H7 (cell line): ENCODE data around the gene TNIK. TPM values are rescaled to one million over a fixed set of nuclear protein-coding genes. Genes with fewer than 3 reads are reported as not detected.

Experiments
- DNase-seq: peaks from one replicate; pipeline ENCODE4 v3.0.0; 2012
- H3K27me3 ChIP-seq: 2 replicates; pipeline ENCODE4 v1.6.0; 2011; ENCODE audit warnings: mild to moderate bottlenecking, low read length; ENCODE audit not compliant: control insufficient read depth, insufficient read depth
- H3K36me3 ChIP-seq: replicated peaks from 2 replicates; pipeline ENCODE4 v1.5.1; 2011; ENCODE audit warnings: low read length; ENCODE audit not compliant: control insufficient read depth, insufficient read depth
- H3K4me3 ChIP-seq: 2 replicates; pipeline ENCODE4 v1.5.1; 2011; ENCODE audit warnings: low read depth, mild to moderate bottlenecking, control low read depth, low read length, moderate library complexity; ENCODE audit not compliant: insufficient read depth
- total RNA-seq: library from RNA; depleted of rRNA; stranded (reverse); fragments of >200 nt; shearing (Covaris generic); gene quantifications from 2 replicates; pipeline ENCODE4 v1.2.3, GENCODE V29; 2014

TNIK gene
- total RNA-seq, 1 experiment from 2014 or later, result 16.4 TPM

DNA sequence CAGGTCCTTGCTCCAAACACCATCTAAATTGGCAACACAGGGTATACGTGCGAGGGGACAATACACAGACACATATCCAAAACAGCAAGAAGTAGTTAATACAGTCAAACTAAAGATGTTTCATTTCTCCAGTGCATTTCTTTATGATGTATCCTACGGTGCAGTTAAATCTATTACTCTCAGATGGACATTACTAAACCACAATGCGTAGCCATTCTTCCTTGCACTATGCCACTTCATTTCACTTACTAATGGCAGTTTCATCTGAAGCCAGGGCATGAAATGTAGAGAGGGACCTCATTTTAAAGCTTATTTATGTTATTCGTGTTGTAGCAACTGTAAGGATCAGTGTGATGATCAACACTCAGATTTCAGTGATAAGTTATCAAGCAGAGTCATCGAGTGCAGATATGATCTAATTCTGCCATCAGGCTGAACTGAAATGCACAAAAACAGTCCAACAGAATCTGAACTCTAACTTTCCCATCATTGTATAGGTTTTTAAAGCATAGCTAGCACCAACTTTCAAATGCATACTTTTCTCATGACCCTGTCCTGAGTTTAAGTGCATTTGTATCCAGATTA lies 14.5 kb downstream of the TNIK start:
- H3K27me3 ChIP-seq, result no peaks in the 10 kb centered on the region
- no peak overlapping the region for H3K4me3 ChIP-seq
- no peak for DNase-seq
- H3K36me3 ChIP-seq, result no peaks in the 10 kb centered on the region

DNA sequence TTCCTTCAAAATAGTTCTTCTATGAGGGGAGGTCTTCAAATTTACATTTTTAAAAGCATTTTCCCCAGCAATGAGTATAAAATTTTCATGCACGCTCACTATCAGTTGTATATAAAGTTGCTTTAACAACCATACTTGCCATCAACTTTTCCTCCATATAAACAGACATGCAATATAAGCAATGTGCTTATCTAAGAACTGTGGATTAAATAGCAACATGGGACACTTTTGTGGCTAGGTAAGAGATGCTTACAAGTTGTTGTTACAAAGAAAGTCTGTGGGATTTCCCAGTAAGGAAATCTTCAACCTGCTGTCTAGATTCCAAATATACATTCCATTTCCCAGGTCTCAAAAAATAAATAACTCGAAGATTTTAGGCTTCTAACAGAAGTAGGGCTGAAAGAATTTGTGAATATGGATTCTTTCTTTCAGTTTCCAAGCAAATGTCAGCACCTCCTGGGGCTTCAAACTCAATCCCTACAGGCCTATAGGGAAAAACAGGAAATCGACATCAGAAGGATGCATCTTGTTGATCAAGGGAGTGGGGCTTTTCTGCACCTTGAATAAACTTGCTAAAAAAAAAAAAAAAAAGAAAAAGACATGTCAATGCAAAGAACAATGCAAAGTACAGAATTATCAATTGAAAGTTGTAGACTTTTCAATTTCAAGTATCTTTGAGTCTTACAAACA lies 16.1 kb downstream of the TNIK start:
- no peak overlapping the region for H3K4me3 ChIP-seq
- no peaks in the 10 kb centered on the region for H3K27me3 ChIP-seq
- no peak for DNase-seq
- H3K36me3 ChIP-seq, result no peaks in the 10 kb centered on the region

DNA sequence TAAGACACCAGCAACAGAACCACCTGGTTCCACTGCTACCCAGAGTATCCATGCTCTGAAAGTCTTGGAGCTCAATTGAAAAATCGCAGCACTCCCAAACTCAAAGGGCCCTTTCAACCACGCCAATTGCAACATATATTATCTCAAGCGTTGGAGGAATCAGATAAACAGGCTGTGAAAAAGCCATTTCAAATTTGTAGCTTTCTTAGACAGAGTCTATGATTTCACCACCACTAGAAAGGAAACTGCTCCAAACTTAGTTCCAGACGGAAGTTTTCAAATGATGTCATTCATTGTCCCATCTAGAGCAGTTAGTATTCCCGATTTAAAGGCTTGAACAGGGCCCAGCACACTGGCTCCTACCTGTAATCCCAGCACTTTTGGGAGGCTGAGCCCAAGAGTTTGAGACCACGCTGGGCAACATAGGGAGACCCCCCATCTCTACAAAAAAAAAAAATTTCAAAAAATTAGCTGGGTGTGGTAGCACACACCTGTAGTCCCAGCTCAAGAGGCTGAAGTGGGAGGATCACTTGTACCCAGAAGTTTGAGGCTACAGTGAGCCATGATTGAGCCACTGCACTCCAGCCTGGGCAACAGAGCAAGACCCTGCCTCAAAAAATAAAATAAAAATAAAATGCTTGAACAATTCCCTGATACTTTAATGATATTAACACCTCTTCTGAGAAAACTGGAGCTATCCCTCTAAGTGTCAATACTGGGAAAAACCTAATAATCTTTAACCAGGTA lies 16.8 kb downstream of the TNIK start:
- DNase-seq, result no peak
- H3K4me3 ChIP-seq, result no peak overlapping the region
- H3K36me3 ChIP-seq, result no peaks in the 10 kb centered on the region
- no peaks in the 10 kb centered on the region for H3K27me3 ChIP-seq

DNA sequence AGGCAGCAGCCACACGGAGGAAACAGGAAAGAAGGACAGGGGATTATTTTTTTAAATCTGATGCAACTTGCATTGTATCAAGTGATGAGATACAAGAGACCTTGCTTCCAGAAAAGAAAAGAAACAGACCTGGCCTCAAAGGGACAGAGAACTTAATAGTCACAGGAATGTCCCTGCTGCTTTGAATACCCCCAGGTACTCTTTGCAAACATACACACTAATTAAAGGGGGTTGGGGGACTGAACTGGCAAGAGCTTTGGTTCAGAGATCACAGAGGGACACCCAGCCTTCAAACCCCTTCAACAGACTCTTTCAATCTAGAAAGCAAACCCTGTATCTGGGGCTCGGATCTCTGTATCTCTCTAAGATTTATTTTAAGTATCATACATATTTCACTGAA lies 18.0 kb downstream of the TNIK start:
- no peaks in the 10 kb centered on the region for H3K36me3 ChIP-seq
- no peak for DNase-seq
- no peaks in the 10 kb centered on the region for H3K27me3 ChIP-seq
- no peak overlapping the region for H3K4me3 ChIP-seq

DNA sequence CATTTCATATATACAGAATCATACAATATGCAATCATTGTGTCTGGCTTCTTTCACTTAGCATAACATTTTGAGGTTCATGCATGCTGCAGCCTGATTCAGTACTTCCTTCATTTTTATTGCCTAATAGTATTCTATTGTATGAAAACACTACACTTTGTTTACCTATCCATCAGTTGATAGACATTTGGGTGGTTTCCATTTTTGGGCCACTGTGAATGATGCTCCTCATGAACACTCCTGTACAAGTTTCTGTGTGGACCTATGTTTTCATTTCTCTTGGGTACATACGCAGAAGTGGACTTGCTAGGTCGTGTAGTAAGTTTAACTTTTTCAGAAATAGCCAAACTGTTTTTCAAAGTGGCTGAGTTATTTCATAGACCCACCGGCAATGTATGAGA lies 18.8 kb downstream of the TNIK start:
- H3K4me3 ChIP-seq, result no peak overlapping the region
- H3K36me3 ChIP-seq, result no peaks in the 10 kb centered on the region
- DNase-seq, result no peak
- no peaks in the 10 kb centered on the region for H3K27me3 ChIP-seq

DNA sequence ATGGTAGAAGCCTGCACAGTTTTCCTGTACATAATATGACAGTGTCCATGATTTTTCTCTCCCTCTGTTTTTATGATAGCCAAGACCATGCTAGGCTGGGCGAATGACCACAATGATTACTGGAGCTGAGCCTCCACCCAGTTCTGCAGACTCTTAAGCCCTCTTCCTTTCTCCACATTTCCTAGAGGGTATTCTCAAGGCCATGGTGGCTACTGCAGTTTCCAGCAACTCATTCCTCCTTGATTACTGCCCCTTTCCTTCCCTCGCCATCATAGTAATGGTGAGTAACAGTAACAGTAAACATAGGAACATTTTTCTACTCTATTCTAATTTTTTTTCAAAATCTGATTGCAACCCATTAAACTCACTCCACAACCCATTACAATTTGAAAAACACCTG lies 20.2 kb downstream of the TNIK start:
- H3K27me3 ChIP-seq, result no peaks in the 10 kb centered on the region
- no peaks in the 10 kb centered on the region for H3K36me3 ChIP-seq
- DNase-seq, result no peak
- H3K4me3 ChIP-seq, result no peak overlapping the region

DNA sequence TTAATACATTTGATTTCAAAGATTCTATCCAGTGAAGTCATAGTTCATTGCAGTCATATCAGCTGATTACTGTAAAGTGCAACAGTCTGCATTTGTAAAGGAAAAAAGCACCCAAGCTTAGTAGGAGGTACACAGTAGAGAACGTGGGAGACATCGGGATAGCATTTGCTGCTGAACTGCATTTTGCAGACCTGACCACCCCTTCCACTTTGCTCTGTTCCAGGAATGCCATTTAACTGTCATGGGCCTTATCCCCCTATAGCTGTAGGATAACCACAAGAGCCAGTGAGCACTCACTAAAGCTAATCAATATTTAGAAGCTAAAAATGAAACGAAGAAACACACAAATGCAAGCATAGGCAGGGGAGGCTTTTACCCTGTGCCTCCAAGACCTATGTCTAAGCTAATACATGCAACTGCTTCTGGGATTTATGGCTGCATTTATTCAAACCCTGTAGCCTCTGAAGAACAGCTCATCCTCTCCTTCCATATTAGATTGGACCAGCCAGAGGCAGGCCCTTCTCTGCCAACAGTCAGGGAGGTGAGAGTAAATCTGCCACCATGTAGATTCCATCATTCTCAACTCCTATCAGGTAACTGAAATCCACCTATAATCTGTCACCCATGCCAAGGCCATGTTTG lies 23.0 kb downstream of the TNIK start:
- H3K36me3 ChIP-seq, result no peaks in the 10 kb centered on the region
- no peak overlapping the region for H3K4me3 ChIP-seq
- no peaks in the 10 kb centered on the region for H3K27me3 ChIP-seq
- DNase-seq, result no peak

DNA sequence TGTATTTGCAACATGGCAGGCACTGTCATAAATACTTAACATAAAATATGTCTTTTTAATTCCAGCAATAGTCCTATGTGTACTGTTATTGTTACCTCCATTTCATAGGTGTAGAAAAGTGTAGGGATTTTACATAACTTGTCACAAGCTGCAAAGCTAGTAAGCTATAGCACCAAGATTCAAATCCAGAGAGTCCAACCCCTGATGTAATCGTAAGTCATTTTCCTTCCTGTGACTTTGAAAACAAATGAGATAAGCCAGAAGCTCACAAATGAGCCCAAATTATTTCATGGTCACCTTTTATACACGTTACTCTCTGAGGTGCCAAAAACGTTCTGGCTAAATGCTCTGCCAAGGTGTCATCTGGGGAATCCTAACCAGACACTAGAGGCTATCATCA lies 23.8 kb downstream of the TNIK start:
- Histone ChIP-seq H3K4me3 (no peak overlapping the region), H3K36me3 (no peaks in the 10 kb centered on the region), H3K27me3 (no peaks in the 10 kb centered on the region)
- DNase-seq, result no peak

DNA sequence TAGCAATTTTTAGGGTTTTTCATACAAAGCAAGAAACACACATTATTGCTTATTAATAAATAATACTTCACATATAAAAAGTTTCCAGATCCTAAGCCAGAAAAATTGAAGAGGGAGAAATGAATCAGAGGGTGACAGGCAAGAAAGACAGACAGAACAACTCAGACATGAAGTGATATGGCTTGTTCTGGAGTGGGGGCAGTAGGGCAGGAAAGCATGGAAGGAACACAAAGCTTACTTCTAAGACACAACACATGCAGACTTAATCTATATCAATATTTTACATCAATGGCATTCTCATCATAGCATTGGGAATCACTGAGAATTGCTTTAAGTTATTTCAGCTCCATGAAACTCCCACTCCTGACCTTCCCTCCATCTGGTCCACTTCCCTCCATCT lies 24.4 kb downstream of the TNIK start:
- DNase-seq, result no peak
- H3K4me3 ChIP-seq, result no peak overlapping the region
- H3K36me3 ChIP-seq, result no peaks in the 10 kb centered on the region
- no peaks in the 10 kb centered on the region for H3K27me3 ChIP-seq

DNA sequence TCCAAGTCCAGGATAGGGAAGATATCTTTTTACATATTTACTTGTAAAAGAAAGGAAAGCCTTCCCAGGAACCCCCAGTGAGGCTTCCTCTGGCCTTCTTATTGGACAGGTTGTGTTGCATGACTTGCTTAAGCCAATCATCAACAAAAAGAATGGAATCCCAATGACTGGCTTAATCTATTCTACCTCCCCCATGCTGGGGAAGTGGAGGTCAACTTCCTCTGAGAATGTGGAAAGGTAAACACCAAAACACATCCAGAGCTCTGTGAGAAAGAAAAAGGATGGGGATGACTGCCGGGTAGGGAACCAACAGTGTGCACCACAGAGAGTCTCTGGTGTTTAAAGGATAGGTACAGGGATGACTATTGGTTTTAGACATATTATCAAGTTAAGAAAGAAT lies 25.1 kb downstream of the TNIK start:
- no peak overlapping the region for H3K4me3 ChIP-seq
- H3K36me3 ChIP-seq, result no peaks in the 10 kb centered on the region
- no peak for DNase-seq
- no peaks in the 10 kb centered on the region for H3K27me3 ChIP-seq

DNA sequence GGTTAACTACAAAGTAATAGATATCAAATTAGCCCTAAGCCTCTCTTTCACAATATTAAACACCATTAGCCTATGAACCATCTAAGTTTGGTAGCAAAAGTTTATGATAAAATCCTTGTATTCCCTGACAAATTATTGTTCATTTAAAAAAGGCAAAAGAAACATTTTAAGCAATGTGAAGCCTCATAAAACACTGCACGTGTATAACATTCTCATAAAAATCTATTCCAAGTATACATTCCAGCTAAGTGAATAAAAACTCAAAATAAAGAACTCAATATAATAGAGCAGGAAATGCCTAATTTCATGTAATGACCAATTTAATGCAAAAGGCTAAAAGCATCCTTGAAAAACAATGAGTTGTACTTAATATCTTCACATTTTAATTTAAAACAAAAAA lies 27.7 kb downstream of the TNIK start:
- Histone ChIP-seq H3K36me3 (no peaks in the 10 kb centered on the region), H3K27me3 (no peaks in the 10 kb centered on the region), H3K4me3 (no peak overlapping the region)
- DNase-seq, result no peak

DNA sequence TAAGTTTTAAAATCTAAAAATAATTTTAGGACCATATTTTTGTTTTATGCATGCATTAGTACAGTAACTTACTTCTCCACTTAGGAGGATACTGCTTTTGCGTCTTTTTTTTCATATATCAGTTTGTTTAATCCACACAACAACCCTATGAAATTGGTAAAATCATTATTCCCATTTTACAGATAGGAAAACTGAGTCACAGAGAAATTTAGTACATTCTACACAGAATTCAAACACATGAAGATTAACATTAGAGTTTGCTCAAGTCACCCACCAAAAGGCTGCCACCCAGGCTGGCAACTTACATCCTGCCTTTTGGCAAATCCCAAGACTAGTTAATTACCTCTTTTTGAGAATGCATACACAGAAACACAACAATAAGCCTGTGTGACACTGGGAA lies 28.7 kb downstream of the TNIK start:
- H3K27me3 ChIP-seq, result no peaks in the 10 kb centered on the region
- H3K36me3 ChIP-seq, result no peaks in the 10 kb centered on the region

DNA sequence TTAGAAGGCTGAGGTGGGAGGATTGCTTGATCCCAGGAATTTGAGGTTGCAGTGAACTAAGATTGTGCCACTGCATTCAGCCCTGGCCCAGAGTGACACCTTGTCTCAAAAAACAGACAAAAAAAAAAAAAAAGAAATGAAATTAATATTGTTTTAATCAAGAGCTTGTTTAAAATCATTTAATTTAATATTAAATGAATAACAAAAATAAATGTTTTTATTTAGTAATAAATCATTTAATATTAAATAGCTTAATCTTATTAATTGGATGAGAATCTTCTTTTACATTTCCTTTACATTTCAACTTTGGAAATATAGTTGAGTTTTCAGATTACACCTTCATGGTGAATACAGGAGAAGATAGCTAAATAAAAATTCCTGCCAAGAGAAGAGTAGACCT lies 29.7 kb downstream of the TNIK start:
- DNase-seq, result no peak

More for the DNA sequence above, 28.7 kb downstream of the TNIK start:
- no peak overlapping the region for H3K4me3 ChIP-seq
- no peak for DNase-seq

DNA sequence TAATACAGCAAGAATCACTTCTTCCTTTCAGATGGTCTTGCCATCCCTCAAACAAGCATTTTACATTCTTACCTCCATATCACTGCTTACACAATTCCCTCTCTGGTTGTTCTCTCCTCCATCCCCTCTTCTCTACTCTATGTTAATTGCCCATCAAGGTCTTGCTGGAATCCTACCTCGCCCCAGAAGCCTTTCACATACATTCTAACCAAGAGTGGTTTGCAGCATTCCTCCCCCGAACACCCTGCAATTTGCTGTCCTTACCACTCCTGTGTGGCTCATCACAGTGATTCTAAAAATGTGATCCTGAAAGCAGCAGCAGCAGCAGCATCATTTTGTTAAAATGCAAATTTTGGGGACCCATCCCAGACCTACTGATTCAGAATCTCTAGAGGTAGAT lies 30.6 kb downstream of the TNIK start:
- Histone ChIP-seq H3K4me3 (no peak overlapping the region), H3K27me3 (no peaks in the 10 kb centered on the region), H3K36me3 (no peaks in the 10 kb centered on the region)
- DNase-seq, result no peak

More for the DNA sequence above, 29.7 kb downstream of the TNIK start:
- Histone ChIP-seq H3K27me3 (no peaks in the 10 kb centered on the region), H3K36me3 (no peaks in the 10 kb centered on the region), H3K4me3 (no peak overlapping the region)

DNA sequence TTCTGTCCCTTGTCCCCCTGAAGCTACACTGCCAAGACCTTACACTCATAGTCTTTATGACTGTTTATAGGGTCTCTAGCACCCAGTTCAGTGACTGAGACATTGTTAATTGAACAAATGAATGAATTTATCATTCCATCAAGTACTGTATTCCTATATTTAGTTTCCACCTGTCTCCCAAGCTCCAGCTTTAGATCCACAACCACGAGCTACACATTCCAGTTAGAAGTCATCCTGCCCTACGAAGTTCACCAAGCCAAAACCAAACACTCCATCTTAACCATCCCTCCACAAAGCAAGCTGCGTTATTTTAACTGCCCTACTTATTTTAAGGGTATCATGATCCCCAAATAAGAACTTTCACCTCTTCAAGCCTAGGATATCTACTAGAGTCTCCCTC lies 31.3 kb downstream of the TNIK start:
- Histone ChIP-seq H3K4me3 (no peak overlapping the region), H3K36me3 (no peaks in the 10 kb centered on the region), H3K27me3 (no peaks in the 10 kb centered on the region)
- no peak for DNase-seq
